Omental fat pad (tissue), 4 donors: ENCODE data around the gene MYH6. TPM values are rescaled to one million over a fixed set of nuclear protein-coding genes. Genes with fewer than 3 reads are reported as not detected.

Source experiments
- ATAC-seq: fragments of 150-250 bp; one replicate; pipeline ENCODE4 v1.9.1; 2016; ENCODE audit warnings: mild to moderate bottlenecking, moderate library complexity; ENCODE audit not compliant: low FRiP score
- DNase-seq: peaks from one replicate; pipeline ENCODE4 v3.0.0-alpha.2; 2019; ENCODE audit warnings: low spot score
- total RNA-seq, 4 donors: library from RNA; depleted of rRNA; stranded (reverse); fragments of >200 nt; gene quantifications; one replicate each; pipeline ENCODE4 v1.1.0, GENCODE V29; 2016
- TF ChIP-seq, protein P1 (sequence below), 3 donors: fragments of 450-650 bp; IDR thresholded peaks; one replicate each; pipeline ENCODE4 v1.5.1; 2016 to 2017; ENCODE audit warnings: antibody characterized with exemption in 3 of 3, mild to moderate bottlenecking in 3 of 3, moderate library complexity in 2 of 3

Gene MYH6
- total RNA-seq, 4 donors from 2014 or later, result not detected

- TF ChIP-seq, protein P1, sequence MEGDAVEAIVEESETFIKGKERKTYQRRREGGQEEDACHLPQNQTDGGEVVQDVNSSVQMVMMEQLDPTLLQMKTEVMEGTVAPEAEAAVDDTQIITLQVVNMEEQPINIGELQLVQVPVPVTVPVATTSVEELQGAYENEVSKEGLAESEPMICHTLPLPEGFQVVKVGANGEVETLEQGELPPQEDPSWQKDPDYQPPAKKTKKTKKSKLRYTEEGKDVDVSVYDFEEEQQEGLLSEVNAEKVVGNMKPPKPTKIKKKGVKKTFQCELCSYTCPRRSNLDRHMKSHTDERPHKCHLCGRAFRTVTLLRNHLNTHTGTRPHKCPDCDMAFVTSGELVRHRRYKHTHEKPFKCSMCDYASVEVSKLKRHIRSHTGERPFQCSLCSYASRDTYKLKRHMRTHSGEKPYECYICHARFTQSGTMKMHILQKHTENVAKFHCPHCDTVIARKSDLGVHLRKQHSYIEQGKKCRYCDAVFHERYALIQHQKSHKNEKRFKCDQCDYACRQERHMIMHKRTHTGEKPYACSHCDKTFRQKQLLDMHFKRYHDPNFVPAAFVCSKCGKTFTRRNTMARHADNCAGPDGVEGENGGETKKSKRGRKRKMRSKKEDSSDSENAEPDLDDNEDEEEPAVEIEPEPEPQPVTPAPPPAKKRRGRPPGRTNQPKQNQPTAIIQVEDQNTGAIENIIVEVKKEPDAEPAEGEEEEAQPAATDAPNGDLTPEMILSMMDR (IDR thresholded peaks at IDR 0.05), result no peak
- no peak for ATAC-seq
- no peak for DNase-seq
Measured at GRCh38 chr14:23446291-23446851, 38.3 kb upstream of the MYH6 start.

DNA sequence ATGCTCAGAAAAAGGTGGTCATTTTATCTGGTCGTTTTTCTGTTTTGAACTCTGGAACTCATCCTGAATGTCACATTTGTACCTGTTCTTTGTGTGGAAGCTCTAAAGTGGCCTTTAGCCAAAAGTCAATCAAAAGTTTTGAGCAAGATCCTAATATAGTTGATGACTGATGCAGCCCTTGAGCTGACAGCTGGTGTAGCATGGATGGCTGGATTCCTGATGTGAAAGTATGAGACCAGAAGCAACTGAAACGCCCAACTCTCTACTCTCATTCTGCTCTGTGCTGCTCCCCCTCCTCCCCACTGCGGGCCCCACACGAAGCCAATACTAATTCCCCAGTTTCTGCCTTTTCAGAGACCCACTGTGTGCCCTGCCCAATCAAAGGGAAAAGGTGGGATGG lies 37.7 kb upstream of the MYH6 start:
- no peak for ATAC-seq
- TF ChIP-seq, protein P1 (IDR thresholded peaks at IDR 0.05), result no peak
- DNase-seq, result no peak

DNA sequence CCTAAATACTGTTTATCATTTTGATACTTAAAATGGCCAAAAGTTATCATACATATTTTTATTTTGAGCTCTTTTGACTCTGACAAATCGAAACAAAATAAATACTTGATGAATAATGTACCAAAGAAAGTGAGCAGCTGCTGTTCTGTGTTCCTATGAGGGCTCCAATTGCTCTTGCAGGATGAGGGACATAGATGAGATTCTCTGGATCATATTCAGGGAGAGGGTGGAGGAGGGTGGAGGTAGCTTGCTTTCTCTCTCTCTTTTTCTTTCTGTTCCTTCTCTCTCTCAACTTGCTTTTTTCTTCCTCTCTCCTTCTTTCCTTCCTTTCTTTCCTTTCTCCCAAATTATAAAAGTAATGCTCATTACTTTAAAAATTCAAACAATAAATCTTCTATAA lies 36.2 kb upstream of the MYH6 start:
- no peak for DNase-seq
- TF ChIP-seq, protein P1 (IDR thresholded peaks at IDR 0.05), result no peak
- no peak for ATAC-seq

- ATAC-seq (no peak), DNase-seq (no peak)
- TF ChIP-seq, protein P1 (IDR thresholded peaks at IDR 0.05), result no peak
Measured at GRCh38 chr14:23443881-23444280, 35.8 kb upstream of the MYH6 start.

DNA sequence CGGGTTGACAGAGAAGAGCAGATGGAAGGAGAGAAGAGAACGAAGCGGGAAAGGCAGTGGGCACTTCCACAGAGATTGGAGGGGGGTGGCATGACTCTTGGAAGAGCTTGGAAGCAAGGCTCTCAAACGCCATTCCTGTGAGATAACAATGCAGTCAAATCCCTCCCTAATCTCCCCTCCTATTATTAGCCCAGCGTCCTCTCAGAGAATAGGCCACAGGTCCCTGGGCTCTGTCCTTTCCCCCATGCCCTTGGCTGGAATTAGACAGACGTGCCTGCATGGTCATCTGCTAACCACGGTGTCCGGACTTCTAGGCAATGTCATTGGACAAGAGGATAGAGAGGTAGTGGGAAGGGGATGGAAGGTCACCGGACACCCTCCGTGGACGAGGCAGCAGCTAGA lies 35.3 kb upstream of the MYH6 start:
- TF ChIP-seq, protein P1 (IDR thresholded peaks at IDR 0.05), result no peak
- ATAC-seq (no peak), DNase-seq (no peak)

DNA sequence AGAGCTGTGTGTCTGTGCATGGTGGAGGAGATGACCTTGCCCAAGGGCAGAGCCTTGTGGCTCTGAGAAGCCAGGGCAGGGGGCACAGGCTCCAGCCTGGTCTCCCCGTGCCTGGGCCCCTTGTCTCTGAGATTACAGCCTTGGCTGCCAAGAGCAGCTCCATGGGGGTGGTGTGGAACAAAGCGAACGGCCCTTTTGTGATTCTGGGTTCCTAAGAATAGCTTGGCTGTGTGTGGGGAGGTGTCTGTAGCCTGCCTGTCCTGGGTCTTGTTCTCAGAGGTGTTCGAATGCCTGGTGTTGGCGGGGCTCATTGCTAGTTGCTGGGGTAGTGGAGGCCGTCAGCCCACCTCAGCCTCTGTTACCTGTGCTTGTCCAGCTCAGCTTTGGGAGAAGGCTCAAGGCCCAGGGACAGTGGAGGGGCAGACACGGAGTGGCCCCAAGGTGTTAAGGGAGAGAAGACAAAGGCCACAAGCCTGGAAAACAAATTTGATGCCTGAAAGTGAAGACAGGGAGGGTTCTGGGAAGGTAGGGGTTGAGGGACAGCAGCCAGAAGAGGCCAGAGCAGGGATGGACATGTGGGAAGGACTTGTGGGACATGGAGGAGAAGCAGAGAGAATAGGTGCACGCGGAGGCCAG lies 34.8 kb upstream of the MYH6 start:
- DNase-seq, result no peak
- TF ChIP-seq, protein P1 (IDR thresholded peaks at IDR 0.05), result no peak
- no peak for ATAC-seq

- TF ChIP-seq, protein P1 (IDR thresholded peaks at IDR 0.05), result no peak
- ATAC-seq, result no peak
- no peak for DNase-seq
Measured at GRCh38 chr14:23441076-23441475, 33.0 kb upstream of the MYH6 start.
